Omental fat pad (tissue), 4 donors: Measurements from ENCODE around the gene MAPK4. TPM values are rescaled to one million over a fixed set of nuclear protein-coding genes. Genes with fewer than 3 reads are reported as not detected.

Experiments used
- ATAC-seq: fragments of 150-250 bp; one replicate; pipeline ENCODE4 v1.9.1; 2016; ENCODE audit warnings: mild to moderate bottlenecking, moderate library complexity; ENCODE audit not compliant: low FRiP score
- DNase-seq: peaks from one replicate; pipeline ENCODE4 v3.0.0-alpha.2; 2019; ENCODE audit warnings: low spot score
- total RNA-seq, 4 donors: library from RNA; depleted of rRNA; stranded (reverse); fragments of >200 nt; gene quantifications; one replicate each; pipeline ENCODE4 v1.1.0, GENCODE V29; 2016
- TF ChIP-seq, protein P1 (sequence below), 3 donors: fragments of 450-650 bp; IDR thresholded peaks; one replicate each; pipeline ENCODE4 v1.5.1; 2016 to 2017; ENCODE audit warnings: antibody characterized with exemption in 3 of 3, mild to moderate bottlenecking in 3 of 3, moderate library complexity in 2 of 3

Gene MAPK4
- total RNA-seq, 4 donors from 2014 or later, result 0.12 to 0.28 TPM; not detected in 2

DNA sequence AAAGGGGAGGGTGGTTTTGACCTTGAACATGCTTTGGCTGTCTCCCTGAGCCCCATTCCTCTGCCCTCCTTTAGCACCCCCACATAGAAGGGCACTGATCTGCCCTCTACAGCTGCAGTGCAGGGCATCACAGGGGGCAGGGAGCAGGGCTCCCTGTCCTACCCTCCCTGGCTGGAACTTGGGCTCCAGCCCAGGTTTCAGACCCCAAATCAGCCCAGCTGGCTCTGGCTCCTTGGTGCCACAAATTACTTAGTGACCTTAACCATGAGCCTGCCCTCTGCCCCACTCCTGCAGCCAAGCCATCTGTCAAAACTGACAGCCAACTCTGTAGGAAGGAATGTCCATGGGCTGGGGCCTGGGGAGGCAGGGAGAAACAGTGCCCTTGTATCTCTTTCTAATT lies 105.6 kb downstream of the MAPK4 start:
- TF ChIP-seq, protein P1, sequence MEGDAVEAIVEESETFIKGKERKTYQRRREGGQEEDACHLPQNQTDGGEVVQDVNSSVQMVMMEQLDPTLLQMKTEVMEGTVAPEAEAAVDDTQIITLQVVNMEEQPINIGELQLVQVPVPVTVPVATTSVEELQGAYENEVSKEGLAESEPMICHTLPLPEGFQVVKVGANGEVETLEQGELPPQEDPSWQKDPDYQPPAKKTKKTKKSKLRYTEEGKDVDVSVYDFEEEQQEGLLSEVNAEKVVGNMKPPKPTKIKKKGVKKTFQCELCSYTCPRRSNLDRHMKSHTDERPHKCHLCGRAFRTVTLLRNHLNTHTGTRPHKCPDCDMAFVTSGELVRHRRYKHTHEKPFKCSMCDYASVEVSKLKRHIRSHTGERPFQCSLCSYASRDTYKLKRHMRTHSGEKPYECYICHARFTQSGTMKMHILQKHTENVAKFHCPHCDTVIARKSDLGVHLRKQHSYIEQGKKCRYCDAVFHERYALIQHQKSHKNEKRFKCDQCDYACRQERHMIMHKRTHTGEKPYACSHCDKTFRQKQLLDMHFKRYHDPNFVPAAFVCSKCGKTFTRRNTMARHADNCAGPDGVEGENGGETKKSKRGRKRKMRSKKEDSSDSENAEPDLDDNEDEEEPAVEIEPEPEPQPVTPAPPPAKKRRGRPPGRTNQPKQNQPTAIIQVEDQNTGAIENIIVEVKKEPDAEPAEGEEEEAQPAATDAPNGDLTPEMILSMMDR (IDR thresholded peaks at IDR 0.05), result no peak
- ATAC-seq (no peak), DNase-seq (no peak)

DNA sequence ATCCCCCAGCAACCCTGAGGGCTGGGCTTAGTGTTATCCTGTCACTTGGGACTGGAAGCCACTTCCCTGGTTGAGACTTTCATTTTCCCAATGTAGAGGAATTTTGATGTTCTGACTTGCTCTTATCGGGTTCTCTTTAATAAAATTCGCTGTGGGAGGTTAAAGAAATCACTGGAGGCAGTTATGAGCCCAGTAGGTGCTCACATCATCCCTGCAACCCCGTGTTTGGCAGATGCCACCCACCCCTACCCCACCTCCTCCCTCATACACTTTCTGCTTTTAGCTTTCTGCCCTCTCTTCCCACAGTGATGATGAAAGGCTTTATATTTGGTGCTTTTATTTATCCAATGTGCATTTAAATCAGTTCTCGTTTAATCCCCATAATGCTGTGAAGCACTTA lies 106.6 kb downstream of the MAPK4 start:
- DNase-seq (no peak), ATAC-seq (no peak)
- TF ChIP-seq, protein P1 (IDR thresholded peaks at IDR 0.05), result no peak

DNA sequence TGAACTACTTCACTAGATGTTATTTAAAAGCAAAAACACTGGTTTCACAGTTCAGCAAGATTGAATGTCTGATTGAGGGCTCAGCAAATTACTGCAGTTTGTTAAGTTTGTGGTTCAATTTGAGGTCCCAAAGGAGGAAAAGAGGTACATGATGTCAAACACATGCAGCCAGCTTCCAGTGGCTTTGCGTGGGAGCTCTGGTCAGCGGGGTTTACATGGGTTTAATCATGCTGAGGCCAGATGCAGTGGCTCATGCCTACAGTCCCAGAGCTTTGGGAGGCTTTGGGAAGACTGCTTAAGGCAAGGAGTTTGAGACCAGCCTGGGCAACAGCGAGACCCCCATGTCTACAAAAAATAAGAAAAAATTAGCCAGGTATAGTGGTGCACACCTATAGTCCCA lies 111.5 kb downstream of the MAPK4 start:
- ATAC-seq (no peak), DNase-seq (no peak)
- TF ChIP-seq, protein P1 (IDR thresholded peaks at IDR 0.05), result no peak

GRCh38 chr18:50674307-50674980 lies 114.6 kb downstream of the MAPK4 start:
- ATAC-seq, result no peak
- TF ChIP-seq, protein P1 (IDR thresholded peaks at IDR 0.05), result no peak
- DNase-seq, result no peak

- TF ChIP-seq, protein P1 (IDR thresholded peaks at IDR 0.05), result no peak
- ATAC-seq, result no peak
- DNase-seq, result no peak
Measured at GRCh38 chr18:50675043-50675442, 115.2 kb downstream of the MAPK4 start.

- TF ChIP-seq, protein P1 (IDR thresholded peaks at IDR 0.05), result no peak
- no peak for ATAC-seq
- no peak for DNase-seq
Measured at GRCh38 chr18:50678651-50679050, 118.8 kb downstream of the MAPK4 start.

GRCh38 chr18:50679056-50679455 lies 119.2 kb downstream of the MAPK4 start:
- ATAC-seq, result no peak
- no peak for DNase-seq
- TF ChIP-seq, protein P1 (IDR thresholded peaks at IDR 0.05), result no peak
